Liver (tissue), 9 donors: Measurements from ENCODE around the gene TERT. TPM values are rescaled to one million over a fixed set of nuclear protein-coding genes. Genes with fewer than 3 reads are reported as not detected.

Source experiments
- DNase-seq: peaks from one replicate; pipeline ENCODE4 v3.0.0-alpha.2; 2017; ENCODE audit warnings: low spot score
- H3K27ac ChIP-seq, 2 donors: one replicate each; pipeline ENCODE4 v1.7.0; 2013; ENCODE audit warnings: inconsistent platforms in 2 of 2, low read length in 2 of 2, control low read depth in 1 of 2, low read depth in 1 of 2, mild to moderate bottlenecking in 1 of 2
- H3K27me3 ChIP-seq, 4 donors: one replicate each; pipeline versions ENCODE4 v1.6.1 to v1.7.0; 2013; ENCODE audit warnings: low read length in 3 of 4, inconsistent platforms in 1 of 4, mild to moderate bottlenecking in 1 of 4, moderate library complexity in 1 of 4; ENCODE audit not compliant: control insufficient read depth in 4 of 4, insufficient read depth in 4 of 4
- H3K36me3 ChIP-seq, 4 donors: one replicate each; pipeline versions ENCODE4 v1.6.1 to v1.7.0; 2013; ENCODE audit warnings: low read length in 3 of 4, mild to moderate bottlenecking in 3 of 4, low read depth in 1 of 4, moderate library complexity in 1 of 4; ENCODE audit not compliant: control insufficient read depth in 4 of 4, insufficient read depth in 3 of 4
- H3K4me1 ChIP-seq, 4 donors: one replicate each; pipeline versions ENCODE4 v1.6.1 to v1.7.0; 2013; ENCODE audit warnings: low read length in 3 of 4, mild to moderate bottlenecking in 3 of 4, moderate library complexity in 1 of 4; ENCODE audit not compliant: control insufficient read depth in 4 of 4, insufficient read depth in 4 of 4
- H3K4me3 ChIP-seq, 3 donors: one replicate each; pipeline versions ENCODE4 v1.6.1 to v1.7.0; 2013; ENCODE audit warnings: low read length in 3 of 3, control low read depth in 1 of 3, low read depth in 1 of 3, mild to moderate bottlenecking in 1 of 3
- H3K9ac ChIP-seq, 2 donors: one replicate each; pipeline ENCODE4 v1.7.0; 2013; ENCODE audit warnings: low read length in 2 of 2, mild to moderate bottlenecking in 2 of 2, moderate library complexity in 2 of 2, control low read depth in 1 of 2, low read depth in 1 of 2
- H3K9me3 ChIP-seq, 4 donors: one replicate each; pipeline versions ENCODE4 v1.6.1 to v1.7.0; 2013; ENCODE audit warnings: low read length in 3 of 4; ENCODE audit not compliant: control insufficient read depth in 4 of 4
- EGR1 ChIP-seq, 2 donors: IDR thresholded peaks; 2 replicates each; pipeline ENCODE4 v1.6.1; 2016 to 2018; ENCODE audit warnings: antibody characterized with exemption in 2 of 2, low read depth in 2 of 2
- FOXA1 ChIP-seq: IDR thresholded peaks from 2 replicates; pipeline ENCODE4 v1.6.1; 2016; ENCODE audit warnings: antibody characterized with exemption
- FOXA2 ChIP-seq: IDR thresholded peaks from 2 replicates; pipeline ENCODE4 v1.6.1; 2016; ENCODE audit warnings: antibody characterized with exemption
- GABPA ChIP-seq, 2 donors: IDR thresholded peaks in 1 of 2; conservative IDR thresholded peaks in 1 of 2; 2 replicates each; pipeline ENCODE4 v1.6.1; 2016; ENCODE audit warnings: antibody characterized with exemption in 2 of 2, mild to moderate bottlenecking in 1 of 2, moderate library complexity in 1 of 2
- HNF4A ChIP-seq, 2 donors: conservative IDR thresholded peaks; 2 replicates each; pipeline ENCODE4 v1.6.1; 2016; ENCODE audit warnings: antibody characterized with exemption in 2 of 2, mild to moderate bottlenecking in 2 of 2
- HNF4G ChIP-seq: IDR thresholded peaks from 2 replicates; pipeline ENCODE4 v1.6.1; 2016; ENCODE audit warnings: antibody characterized with exemption
- JUND ChIP-seq, 2 donors: IDR thresholded peaks; 2 replicates each; pipeline ENCODE4 v1.6.1; 2016; ENCODE audit warnings: antibody characterized with exemption in 2 of 2
- NR2F2 ChIP-seq: IDR thresholded peaks from 2 replicates; pipeline ENCODE4 v1.6.1; 2016; ENCODE audit warnings: antibody characterized with exemption
- RAD21 ChIP-seq, 2 donors: IDR thresholded peaks; 2 replicates each; pipeline ENCODE4 v1.6.1; 2016; ENCODE audit warnings: antibody characterized with exemption in 2 of 2, mild to moderate bottlenecking in 2 of 2
- RXRA ChIP-seq, 2 donors: IDR thresholded peaks; 2 replicates each; pipeline ENCODE4 v1.6.1; 2017 to 2018; ENCODE audit warnings: antibody characterized with exemption in 2 of 2, mild to moderate bottlenecking in 1 of 2
- SP1 ChIP-seq: IDR thresholded peaks from 2 replicates; pipeline ENCODE4 v1.6.1; 2018; ENCODE audit warnings: antibody characterized with exemption, mild to moderate bottlenecking
- TAF1 ChIP-seq: conservative IDR thresholded peaks from 2 replicates; pipeline ENCODE4 v1.6.1; 2016; ENCODE audit warnings: antibody characterized with exemption, mild to moderate bottlenecking
- YY1 ChIP-seq: IDR thresholded peaks from 2 replicates; pipeline ENCODE4 v1.6.1; 2016; ENCODE audit warnings: antibody characterized with exemption, mild to moderate bottlenecking
- WGBS: extraction: QIAGEN DNeasy Blood & Tissue Kit; methylation state at CpG from one replicate; pipeline ENCODE4 v1.1.7; 2013; 5-methylcytosine and 5-hydroxymethylcytosine counted together
- polyA plus RNA-seq, 2 donors: library from polyadenylated mRNA; stranded (reverse) in 1 of 2; unstranded in 1 of 2; fragments of 200-250 nt in 1 of 2; fragments of >200 nt in 1 of 2; fragmentation: Nextera tagmentation in 1 of 2; extraction: Ambion mirVana in 1 of 2; gene quantifications; one replicate each; pipeline versions ENCODE4 v1.2.1 to v1.2.3, GENCODE V29; 2013 to 2015
- total RNA-seq, 2 donors: library from RNA; depleted of rRNA; stranded (reverse); fragments of >200 nt; gene quantifications; one replicate each; pipeline ENCODE4 v1.2.3, GENCODE V29; 2014
- TF ChIP-seq, protein P1 (sequence below): fragments of 150-350 bp; IDR thresholded peaks from 2 replicates; pipeline ENCODE4 v1.5.1; 2017; ENCODE audit warnings: improper control_type of control experiment, low read depth, low read length; ENCODE audit not compliant: missing input control
- TF ChIP-seq, protein P2 (sequence below): IDR thresholded peaks from 2 replicates; pipeline ENCODE4 v1.6.1; 2016; ENCODE audit warnings: antibody characterized with exemption
- TF ChIP-seq, protein P3 (sequence below): IDR thresholded peaks from 2 replicates; pipeline ENCODE4 v1.6.1; 2016; ENCODE audit warnings: antibody characterized with exemption
- TF ChIP-seq, protein P4 (sequence below): IDR thresholded peaks from 2 replicates; pipeline ENCODE4 v1.6.1; 2016; ENCODE audit warnings: antibody characterized with exemption, mild to moderate bottlenecking
- TF ChIP-seq, protein P5 (sequence below): IDR thresholded peaks from 2 replicates; pipeline ENCODE4 v1.6.1; 2016; ENCODE audit warnings: antibody characterized with exemption
- donor health status: healthy.
- donor health status: healthy.
- donor health status: healthy.
- donor health status: healthy.
- donor health status: healthy.

Gene TERT
- total and polyA plus RNA-seq, 4 donors: 0.14 TPM; not detected in 3

DNA sequence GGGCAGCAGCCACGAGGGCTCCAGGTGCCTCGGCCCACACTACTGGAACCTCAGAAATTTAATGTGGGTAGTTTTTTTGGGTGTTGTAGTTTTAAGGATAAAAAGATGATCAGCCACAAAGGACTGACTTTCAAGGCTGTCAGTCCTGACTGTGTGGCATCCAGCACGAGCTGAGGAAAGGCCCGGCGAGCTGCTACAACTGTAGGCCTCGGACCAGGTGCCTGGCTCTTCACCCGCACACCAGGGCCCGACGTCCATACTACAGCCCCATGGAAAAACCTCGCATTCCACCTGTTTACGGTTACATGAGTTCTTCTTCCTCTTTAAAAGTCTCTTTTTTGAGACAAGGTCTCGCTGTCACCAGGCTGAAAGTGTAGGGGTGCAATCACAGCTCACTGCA lies 47.4 kb upstream of the TERT start (continued):
- TF ChIP-seq, protein P1, sequence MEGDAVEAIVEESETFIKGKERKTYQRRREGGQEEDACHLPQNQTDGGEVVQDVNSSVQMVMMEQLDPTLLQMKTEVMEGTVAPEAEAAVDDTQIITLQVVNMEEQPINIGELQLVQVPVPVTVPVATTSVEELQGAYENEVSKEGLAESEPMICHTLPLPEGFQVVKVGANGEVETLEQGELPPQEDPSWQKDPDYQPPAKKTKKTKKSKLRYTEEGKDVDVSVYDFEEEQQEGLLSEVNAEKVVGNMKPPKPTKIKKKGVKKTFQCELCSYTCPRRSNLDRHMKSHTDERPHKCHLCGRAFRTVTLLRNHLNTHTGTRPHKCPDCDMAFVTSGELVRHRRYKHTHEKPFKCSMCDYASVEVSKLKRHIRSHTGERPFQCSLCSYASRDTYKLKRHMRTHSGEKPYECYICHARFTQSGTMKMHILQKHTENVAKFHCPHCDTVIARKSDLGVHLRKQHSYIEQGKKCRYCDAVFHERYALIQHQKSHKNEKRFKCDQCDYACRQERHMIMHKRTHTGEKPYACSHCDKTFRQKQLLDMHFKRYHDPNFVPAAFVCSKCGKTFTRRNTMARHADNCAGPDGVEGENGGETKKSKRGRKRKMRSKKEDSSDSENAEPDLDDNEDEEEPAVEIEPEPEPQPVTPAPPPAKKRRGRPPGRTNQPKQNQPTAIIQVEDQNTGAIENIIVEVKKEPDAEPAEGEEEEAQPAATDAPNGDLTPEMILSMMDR: no peak
- TF ChIP-seq GABPA (IDR thresholded peaks at IDR 0.05 in 1 of 2, conservative IDR thresholded peaks at IDR 0.05 in 1 of 2) (no peak), NR2F2 (no peak), RXRA (IDR thresholded peaks at IDR 0.05) (no peak)

- peaks cover 14 to 26% (median 15%) of the 10 kb centered on the region in 4 donors for H3K36me3 ChIP-seq
- no peak for DNase-seq
- 95% methylated on average over 15 of the region's 15 CpGs for WGBS
- no peak for TF ChIP-seq FOXA1
- TF ChIP-seq, protein P2, sequence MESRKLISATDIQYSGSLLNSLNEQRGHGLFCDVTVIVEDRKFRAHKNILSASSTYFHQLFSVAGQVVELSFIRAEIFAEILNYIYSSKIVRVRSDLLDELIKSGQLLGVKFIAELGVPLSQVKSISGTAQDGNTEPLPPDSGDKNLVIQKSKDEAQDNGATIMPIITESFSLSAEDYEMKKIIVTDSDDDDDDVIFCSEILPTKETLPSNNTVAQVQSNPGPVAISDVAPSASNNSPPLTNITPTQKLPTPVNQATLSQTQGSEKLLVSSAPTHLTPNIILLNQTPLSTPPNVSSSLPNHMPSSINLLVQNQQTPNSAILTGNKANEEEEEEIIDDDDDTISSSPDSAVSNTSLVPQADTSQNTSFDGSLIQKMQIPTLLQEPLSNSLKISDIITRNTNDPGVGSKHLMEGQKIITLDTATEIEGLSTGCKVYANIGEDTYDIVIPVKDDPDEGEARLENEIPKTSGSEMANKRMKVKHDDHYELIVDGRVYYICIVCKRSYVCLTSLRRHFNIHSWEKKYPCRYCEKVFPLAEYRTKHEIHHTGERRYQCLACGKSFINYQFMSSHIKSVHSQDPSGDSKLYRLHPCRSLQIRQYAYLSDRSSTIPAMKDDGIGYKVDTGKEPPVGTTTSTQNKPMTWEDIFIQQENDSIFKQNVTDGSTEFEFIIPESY: no peak
- TF ChIP-seq FOXA2: no peak
- TF ChIP-seq, protein P3, sequence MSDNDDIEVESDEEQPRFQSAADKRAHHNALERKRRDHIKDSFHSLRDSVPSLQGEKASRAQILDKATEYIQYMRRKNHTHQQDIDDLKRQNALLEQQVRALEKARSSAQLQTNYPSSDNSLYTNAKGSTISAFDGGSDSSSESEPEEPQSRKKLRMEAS: no peak
- no peak for TF ChIP-seq NR2F2
- TF ChIP-seq SP1: no peak
- TF ChIP-seq YY1: no peak
- TF ChIP-seq, protein P1: no peak
- TF ChIP-seq, protein P4, sequence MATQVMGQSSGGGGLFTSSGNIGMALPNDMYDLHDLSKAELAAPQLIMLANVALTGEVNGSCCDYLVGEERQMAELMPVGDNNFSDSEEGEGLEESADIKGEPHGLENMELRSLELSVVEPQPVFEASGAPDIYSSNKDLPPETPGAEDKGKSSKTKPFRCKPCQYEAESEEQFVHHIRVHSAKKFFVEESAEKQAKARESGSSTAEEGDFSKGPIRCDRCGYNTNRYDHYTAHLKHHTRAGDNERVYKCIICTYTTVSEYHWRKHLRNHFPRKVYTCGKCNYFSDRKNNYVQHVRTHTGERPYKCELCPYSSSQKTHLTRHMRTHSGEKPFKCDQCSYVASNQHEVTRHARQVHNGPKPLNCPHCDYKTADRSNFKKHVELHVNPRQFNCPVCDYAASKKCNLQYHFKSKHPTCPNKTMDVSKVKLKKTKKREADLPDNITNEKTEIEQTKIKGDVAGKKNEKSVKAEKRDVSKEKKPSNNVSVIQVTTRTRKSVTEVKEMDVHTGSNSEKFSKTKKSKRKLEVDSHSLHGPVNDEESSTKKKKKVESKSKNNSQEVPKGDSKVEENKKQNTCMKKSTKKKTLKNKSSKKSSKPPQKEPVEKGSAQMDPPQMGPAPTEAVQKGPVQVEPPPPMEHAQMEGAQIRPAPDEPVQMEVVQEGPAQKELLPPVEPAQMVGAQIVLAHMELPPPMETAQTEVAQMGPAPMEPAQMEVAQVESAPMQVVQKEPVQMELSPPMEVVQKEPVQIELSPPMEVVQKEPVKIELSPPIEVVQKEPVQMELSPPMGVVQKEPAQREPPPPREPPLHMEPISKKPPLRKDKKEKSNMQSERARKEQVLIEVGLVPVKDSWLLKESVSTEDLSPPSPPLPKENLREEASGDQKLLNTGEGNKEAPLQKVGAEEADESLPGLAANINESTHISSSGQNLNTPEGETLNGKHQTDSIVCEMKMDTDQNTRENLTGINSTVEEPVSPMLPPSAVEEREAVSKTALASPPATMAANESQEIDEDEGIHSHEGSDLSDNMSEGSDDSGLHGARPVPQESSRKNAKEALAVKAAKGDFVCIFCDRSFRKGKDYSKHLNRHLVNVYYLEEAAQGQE: no peak
- no peak for TF ChIP-seq RXRA (IDR thresholded peaks at IDR 0.05)
- TF ChIP-seq GABPA (IDR thresholded peaks at IDR 0.05 in 1 of 2, conservative IDR thresholded peaks at IDR 0.05 in 1 of 2): no peak
- no peak for TF ChIP-seq JUND (IDR thresholded peaks at IDR 0.05)
- TF ChIP-seq TAF1: no peak
- TF ChIP-seq HNF4A (conservative IDR thresholded peaks at IDR 0.05): no peak
- no peak for TF ChIP-seq HNF4G
- TF ChIP-seq RAD21 (IDR thresholded peaks at IDR 0.05): no peak
- TF ChIP-seq EGR1 (IDR thresholded peaks at IDR 0.05; ENCODE audit: low read depth in 2 of 2): no peak
- TF ChIP-seq, protein P5, sequence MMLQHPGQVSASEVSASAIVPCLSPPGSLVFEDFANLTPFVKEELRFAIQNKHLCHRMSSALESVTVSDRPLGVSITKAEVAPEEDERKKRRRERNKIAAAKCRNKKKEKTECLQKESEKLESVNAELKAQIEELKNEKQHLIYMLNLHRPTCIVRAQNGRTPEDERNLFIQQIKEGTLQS: no peak
- no peaks in the 10 kb centered on the region for H3K9me3 ChIP-seq
- no peaks in the 10 kb centered on the region for H3K27me3 ChIP-seq
- H3K4me3 ChIP-seq: no peak overlapping the region
- no peak overlapping the region for H3K27ac ChIP-seq
- H3K4me1 ChIP-seq: peaks cover 17 to 68% (median 57%) of the 10 kb centered on the region in 4 donors
- no peak overlapping the region for H3K9ac ChIP-seq
Measured at GRCh38 chr5:1341863-1342262, 47.0 kb upstream of the TERT start.
